T-helper 9 cell (primary cell): ENCODE measurements around the gene ZNF432.

Experiments used
- DNase-seq: peaks from one replicate; pipeline ENCODE4 v3.0.0-alpha.2; 2020

ZNF432 gene

DNA sequence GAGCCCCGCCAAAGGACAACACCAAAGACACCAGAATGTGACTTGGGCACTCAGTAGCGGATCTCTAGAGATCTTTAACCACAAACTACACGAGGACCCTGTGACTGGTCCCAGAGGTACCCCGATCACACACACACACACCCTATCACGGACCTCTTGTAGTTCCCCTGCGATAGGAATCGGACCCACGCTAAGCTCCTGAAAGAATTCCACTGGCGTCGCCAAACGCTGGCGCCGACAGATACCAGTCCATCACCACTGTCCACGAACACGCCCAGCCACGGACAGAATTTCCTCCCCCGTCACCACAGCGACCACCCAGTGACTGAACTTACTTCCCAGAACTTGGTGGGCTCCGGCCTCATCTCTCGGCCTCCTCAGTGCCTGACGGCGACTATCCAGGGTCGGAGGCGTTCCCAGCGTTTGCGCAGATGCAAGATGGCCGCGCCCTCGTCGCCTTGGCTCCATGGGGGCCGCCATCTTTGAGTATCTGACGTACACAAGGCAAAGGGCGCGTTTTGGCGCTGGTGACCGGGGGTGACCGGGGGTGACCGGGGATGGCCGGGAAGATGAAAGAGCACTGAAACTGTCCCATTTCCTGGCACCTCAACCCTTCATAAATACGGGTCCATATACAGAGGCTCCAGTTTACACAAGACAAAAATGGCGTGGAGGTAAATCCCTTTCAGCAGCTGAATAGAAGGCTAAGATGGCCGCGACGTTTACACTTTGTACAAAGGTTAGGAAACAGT is 40.7 kb downstream of the ZNF432 start, which contains the start of gene ZNF615:
Gene ZNF615, minus strand, starts transcription at position 406 of the 752 bp plus-strand sequence. CDS start 4,500 bp downstream, outside the sequence.
- DNase-seq = peak; percentile 83

GRCh38 chr19:52007451-52007805 is 41.2 kb downstream of the ZNF432 start:
- no peak for DNase-seq

- no peak for DNase-seq
Measured at GRCh38 chr19:51994048-51994644, 54.5 kb downstream of the ZNF432 start.

DNA sequence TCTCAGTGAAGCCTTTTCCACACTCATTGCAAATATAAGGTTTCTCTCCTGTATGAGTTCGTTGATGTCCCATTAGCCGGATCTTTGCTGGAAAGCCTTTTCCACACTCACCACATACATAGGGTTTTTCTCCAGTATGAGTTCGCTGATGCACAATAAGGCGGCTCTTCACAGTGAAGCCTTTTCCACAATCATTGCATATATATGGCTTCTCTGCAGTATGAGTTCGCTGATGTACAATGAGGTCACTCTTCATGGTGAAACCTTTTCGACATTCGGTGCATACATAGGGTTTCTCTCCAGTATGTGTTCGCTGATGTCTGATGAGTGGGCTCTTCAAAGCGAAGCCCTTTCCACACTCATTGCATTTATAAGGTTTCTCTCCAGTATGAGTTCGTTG is 55.2 kb downstream of the ZNF432 start:
- DNase-seq = no peak

DNA sequence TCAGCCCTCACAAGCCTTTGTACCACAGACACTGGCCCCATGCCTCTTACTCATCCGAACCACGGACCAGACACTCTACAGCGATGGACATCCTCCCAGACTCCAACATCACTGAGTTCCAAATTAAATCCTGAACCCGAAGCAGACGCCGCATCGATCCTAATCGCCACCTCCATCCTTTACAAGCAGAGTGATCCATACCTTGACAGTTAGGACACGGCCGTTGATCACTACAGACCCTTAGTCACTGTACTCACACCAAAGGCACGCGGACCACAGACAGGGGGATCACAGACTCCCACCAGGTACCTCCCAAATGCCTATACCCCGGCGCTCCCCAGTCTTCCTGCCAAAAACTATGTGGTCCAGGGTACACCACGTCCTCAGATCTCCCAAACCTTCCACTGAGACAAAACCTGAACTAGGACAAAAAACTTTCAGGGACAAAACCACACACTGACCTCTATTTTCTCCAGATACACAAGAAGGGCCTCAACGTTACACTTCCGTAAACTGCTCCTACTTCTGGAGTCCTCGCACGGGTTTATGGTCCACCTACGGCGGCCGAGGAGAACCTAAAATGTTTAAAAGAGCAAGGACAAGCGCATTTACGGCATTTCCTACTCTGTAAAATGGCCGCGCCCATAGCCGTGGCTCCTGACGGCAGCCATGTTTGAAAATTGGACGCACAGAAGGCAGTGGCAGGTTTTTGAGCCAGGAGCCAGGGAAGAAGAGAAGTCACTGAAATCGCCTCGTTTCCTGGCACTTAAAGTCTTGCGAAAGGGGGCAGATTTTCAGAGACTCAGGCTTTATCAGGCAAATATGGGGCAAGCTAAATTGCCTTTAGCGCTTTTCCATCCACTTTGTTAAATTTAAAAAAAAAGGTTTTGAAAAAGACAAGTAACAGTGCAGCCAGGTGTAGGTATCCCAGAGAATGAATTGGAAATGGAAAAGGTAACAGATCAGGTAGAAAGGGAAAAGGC is 62.0 kb downstream of the ZNF432 start, which contains the start of gene ZNF350:
Gene ZNF350, minus strand, starts transcription at position 532 of the 983 bp plus-strand sequence. CDS start 12,480 bp downstream, outside the sequence.
- DNase-seq = peak; percentile 83

DNA sequence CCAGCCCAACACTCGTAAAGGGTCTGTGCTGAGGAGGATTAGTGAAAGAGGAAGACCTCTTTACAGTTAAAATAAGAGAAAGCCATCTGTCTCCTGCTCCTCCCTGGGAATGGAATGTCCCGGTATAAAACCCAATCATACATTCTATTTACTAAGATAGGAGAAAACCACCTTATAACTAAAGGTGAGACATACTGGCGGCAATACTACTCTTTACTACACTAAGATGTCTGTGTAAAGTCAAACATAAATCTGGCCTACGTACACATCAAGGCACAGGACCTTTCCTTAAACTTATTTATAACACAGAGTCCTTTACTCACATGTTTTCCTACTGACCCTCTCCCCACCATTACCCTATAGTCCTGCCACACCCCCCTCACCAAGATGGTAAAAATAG is 65.3 kb downstream of the ZNF432 start:
- no peak for DNase-seq
